Left renal pelvis (tissue), 4 donors: ENCODE results near the gene TRMT1L. TPM values are rescaled to one million over a fixed set of nuclear protein-coding genes. Genes with fewer than 3 reads are reported as not detected.

Experiments used
- DNase-seq, 4 donors: peaks; one replicate each; pipeline ENCODE4 v3.0.0-alpha.2; 2013; ENCODE audit warnings: low read depth in 4 of 4, low spot score in 3 of 4
- polyA plus RNA-seq, 4 donors: library from polyadenylated mRNA; unstranded; fragments of 120-200 nt; gene quantifications; one replicate each; pipeline ENCODE4 v1.2.1, GENCODE V29; 2013; ENCODE audit not compliant: insufficient read length in 4 of 4

Gene TRMT1L
- polyA plus RNA-seq, 4 donors: 13.8 to 26.3 (median 21.8) TPM

DNA sequence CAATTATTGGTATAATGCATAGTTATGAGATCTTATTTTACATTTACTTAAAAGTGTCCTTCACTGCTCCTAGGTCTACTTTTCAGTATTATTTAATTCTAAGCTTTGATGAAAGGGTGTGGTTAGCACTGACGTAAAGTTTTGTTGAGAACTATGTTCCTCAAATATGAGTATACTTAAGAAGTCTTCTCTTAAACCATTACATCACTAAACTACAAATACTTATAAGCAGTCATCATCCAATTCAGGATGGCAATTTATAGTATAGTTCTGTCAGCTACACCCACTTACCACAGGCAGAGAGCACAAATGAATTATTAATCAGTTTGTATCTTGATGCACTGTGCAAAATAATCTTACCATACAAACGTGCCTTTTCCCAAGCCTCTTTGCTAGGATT, 27.0 kb downstream of the TRMT1L start:
- no peak for DNase-seq

DNA sequence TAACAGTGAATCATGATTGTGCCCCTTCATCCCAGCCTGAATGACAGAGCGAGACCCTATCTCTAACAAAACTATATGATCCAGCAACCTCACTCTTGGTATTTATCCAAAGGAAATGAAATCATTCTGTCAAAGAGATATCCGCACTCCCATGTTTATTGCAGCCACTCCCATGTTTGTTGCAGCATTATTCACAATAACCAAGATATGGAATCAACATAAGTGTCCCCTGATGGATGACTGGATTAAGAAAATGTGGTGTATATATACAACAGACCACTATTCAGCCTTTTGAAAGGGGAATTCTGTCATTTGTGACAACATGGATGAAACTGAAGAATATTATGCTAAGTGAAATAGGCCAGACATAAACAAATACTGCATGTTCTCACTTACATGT, 44.4 kb downstream of the TRMT1L start:
- DNase-seq: no peak

DNA sequence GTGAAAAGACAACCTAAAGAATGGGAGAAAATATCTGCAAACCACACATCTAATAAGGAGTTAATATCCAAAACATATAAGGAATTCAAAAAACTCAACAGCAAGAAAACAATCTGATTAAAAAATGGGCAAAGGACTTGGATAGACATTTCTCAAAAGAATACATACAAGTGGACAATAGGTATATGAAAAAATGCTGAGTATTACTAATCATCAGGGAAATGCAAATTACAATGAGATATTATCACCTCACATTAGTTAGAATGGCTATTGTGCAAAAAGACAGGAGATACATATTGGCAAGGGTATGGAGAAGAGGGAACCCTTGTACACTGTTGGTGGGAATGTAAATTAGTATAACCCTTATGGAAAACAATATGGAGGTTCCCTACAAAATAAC, 44.9 kb downstream of the TRMT1L start:
- DNase-seq: no peak

DNA sequence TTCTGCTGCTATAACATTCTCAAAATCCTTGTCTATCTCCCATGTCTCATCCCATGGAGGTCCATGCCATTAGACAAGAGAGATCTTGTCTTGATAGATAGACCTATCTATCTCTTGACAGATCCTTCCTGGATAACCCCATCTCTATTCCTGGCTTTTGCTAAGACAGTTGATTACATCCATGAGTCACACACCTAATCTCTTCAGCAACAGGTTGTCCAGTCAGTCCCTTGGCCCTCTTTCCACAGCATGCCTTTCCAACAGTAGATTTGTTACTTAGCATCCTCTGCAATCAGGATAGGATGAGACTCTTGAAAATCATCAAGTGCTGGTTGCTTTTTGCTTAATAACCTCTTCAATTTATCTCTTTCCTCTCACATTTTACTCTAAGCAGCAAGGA, 46.6 kb downstream of the TRMT1L start:
- no peak for DNase-seq

DNA sequence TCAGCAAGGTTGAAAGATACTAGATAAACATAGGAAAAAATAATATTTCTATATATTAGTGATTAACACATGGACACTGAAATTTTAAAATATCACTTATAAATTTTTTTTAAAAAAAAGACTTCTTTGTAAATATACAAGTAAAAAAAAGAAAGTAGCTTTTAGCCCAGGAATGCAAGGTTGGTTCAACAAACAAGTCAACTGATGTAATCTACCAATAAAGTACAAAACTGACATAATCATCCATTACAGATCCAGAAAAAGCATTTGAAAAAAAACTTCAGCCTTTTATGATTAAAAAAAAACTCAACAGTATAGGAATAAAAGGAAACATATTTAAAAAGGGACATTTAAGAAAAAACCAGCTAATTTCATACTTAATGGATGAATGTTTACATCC, 48.4 kb downstream of the TRMT1L start:
- DNase-seq: no peak

DNA sequence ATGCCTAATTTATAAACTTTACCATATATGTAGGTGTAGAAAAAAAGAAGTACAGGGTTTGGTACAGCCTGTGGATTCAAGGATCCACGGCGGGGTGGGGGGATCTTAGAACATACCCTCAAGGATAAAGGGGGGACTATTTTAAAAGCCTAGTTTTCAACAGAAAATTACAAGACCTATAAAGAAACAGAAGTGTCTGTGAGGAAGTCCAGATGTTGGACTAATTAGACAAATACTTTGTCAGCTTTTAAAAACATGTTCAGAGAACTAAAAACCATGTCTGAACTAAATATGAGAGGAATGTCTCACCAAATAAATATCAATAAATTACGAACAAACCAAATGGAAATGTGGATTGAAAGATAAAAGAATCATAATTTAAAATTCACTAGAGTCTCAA, 51.6 kb downstream of the TRMT1L start:
- no peak for DNase-seq

DNA sequence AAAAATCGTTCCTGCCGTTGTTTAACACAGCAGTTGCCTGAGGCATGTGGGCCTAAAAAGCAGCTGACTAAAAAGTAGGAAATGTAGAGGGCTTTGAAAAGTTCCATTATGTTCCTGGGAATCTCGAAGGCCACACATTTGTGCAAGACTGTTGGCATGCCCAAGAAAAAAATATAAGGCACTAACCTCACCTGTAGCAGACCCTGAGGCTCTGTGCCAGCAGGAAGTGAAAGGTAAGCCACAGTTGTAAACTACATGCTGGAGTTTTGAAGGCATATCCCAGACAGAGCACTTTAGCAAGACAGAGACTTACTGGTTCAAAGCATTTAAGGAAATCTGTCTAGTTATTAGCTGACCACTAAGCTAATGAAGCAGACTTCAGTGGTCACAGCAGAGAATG, 52.7 kb downstream of the TRMT1L start:
- no peak for DNase-seq

DNA sequence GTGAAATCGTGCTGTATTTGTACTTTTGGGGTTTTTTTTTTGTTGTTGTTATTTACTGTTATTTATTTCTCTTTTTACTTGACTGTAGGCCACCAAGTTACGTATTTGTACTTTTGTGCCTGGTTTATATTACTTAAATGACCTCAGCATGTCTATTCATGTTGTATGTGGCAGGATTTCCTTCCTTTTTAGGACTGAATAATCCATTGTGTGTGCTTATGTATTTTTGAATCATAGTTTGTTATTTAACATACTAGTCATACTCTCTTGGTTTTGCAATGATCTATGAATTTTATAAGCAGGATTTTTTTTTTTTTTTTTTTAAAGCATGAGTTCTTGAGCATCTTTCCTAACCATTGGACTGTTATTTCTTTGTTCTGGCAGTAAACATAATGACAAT, 60.2 kb downstream of the TRMT1L start:
- no peak for DNase-seq

DNA sequence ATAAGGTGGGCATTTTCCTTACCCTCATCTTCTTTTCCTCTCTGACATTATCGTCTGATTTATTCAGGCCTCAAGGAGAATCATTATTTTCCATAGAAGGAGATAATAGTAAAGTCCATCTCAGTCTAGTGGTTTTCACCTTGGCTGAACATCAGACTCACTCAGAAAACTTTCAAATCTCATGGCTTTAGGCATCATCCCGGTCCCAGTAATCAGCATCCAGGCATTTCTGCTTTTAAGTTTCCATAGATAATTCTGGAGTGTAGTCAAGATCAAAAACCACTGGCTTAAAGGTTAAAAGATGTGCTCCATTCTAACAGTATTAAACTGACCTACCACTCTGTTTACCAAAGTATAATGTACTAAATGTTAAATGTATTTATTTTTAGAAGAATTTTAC, 62.0 kb downstream of the TRMT1L start:
- no peak for DNase-seq

DNA sequence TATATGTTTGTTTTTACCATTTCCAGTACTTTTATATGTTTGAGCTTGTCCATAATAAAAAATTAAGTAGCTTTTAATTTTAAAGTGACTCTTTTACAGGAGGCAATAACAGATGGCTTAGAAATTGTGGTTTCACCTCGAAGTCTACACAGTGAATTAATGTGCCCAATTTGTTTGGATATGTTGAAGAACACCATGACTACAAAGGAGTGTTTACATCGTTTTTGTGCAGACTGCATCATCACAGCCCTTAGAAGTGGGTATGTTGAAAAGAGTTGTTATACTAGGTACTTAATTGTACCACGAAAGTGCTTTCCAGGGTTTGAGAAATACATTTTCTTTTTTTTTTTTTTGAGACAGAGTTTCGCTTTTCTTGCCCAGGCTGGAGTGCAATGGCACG, 65.3 kb downstream of the TRMT1L start:
- no peak for DNase-seq

DNA sequence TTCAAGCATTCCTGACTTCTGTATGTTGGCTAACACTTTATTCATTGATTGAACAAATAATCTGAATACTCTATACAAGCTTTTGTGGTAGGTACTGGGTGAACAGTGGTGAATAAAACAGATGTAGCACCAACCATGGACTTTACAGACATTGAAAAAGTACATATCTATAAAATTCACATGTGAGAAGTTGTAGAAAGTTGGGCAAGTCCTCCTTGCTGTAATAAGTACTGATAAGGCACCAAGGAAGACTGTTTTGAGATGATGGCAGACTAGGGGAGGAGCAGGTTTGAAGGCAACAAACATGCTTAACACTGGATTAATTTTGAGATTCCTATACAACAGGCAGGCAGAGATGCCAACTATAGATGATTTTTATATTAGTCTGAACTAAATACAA, 69.0 kb downstream of the TRMT1L start:
- no peak for DNase-seq

DNA sequence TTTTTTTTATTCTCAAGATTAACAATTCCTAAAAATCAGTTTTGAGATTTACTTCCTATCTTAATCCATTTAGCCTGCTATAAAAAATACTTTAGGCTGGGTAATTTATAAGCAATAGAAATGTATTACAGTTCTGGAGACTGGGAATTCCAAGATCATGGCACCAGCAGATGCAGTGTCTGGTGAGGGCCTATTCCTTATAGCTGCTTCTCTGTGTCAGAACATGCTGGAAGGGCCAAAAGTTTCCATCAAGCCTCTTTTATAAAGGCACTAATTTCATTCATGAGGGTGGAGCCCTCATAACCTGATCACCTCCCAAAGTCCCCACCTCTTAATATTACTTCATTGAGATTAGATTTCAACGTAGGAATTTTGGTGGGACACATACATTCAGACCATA, 69.7 kb downstream of the TRMT1L start:
- no peak for DNase-seq

DNA sequence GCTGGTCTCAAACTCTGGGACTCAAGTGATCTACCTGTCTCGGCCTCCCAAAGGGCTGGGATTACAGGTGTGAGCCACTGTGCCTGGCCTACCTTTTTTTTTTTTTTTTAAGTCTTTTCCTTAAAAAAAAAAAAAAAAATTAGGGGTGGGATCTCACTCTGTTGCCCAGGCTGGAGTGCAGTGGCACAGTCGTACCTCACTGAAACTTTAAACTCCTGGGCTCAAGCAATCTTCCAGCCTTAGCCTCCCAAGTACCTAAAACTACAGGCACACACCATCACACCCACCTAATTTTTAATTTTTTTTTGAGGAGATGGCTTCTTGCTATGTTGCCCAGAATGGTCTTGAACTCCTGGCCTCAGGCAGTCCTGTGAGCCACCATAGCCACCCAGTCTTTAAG, 72.9 kb downstream of the TRMT1L start:
- no peak for DNase-seq

DNA sequence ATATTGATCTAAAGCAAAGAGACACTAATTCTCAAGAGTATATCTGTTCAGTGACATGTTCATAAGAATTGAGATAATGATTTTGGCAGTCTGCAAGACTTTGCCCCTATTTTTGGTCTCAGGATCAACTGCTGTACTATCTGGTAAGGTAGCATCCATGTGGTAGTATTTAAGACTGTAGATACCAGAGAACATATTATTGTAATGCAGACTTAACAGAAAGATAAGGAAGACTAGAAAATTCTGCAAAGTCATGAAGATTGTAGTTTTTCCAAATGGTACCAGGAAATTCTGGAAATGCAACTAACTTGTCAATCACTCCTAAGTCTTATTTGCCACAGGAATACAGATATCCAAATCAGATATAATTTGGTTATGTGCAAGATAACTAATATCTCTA, 76.3 kb downstream of the TRMT1L start:
- no peak for DNase-seq

DNA sequence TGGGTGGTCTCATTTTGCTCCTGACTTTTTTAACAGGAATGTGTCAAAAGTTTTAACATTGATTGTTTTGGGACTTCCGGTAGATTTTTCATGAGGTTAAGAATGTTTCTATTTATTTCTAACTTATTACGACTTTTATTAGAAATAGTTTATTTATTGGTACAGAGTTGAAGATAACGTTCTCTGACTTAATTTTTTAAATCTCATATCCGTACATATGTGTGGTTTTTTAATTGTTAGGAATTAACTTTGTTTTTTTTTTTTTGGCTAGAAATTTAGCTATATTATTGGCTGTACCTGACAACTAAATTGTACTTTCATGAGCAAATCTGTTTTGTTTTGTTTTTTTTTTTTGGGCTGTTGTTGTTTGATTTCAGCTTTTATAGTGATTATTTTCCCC, 79.4 kb downstream of the TRMT1L start:
- no peak for DNase-seq

DNA sequence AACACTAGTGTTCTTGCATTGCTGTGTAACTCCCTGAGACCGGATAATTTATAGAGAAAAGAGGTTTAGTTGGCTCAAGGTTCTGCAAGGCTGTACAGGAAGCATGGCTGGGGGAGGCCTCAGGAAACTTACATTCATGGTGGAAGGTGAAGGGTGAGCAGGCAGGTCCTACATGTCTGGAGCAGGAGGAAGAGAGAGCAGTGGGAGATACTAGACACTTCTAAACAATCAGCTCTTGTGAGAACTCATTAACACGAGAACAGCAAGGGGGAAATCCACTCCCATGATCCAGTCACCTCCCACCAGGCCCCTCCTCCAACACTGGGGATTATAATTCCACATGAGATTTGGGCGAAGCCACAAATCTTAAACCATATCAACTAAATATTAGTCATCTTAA, 81.3 kb downstream of the TRMT1L start:
- no peak for DNase-seq

DNA sequence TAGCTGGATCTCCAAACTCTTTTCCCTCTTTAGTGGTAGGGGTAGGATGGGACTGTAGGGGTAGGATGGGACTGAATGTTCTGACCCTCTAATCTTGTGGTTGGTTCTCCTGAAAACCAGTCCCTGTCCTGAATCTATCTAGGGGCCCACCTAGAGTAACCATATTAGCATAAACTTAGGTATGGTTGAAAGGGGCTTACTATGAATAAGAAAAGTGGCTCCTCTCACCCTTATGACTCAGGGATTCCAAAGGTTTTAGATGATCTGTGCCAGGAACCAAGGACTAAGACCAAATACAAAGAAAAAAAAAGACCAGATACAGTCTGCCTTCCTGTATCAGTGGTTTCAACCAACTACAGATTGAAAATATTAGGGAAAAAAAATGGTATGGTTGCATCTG, 82.4 kb downstream of the TRMT1L start:
- no peak for DNase-seq

DNA sequence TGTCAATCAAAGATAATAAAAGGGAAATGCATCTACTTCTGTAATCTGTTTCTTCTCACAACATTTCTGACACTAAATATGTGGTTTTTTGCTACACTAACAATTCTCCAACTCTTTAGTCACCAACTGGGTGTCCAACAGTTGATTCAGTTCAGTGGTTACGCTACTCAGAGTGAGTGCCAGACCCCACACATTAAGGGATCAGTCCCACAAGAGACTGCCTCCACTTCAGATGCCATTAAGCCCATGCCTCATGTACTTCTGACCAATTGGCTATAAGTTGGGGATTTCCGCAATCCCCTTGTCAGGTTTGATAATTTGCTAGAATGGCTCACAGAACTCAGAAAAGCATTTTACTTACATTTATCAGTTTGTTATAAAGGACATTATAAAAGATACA, 83.0 kb downstream of the TRMT1L start:
- no peak for DNase-seq

DNA sequence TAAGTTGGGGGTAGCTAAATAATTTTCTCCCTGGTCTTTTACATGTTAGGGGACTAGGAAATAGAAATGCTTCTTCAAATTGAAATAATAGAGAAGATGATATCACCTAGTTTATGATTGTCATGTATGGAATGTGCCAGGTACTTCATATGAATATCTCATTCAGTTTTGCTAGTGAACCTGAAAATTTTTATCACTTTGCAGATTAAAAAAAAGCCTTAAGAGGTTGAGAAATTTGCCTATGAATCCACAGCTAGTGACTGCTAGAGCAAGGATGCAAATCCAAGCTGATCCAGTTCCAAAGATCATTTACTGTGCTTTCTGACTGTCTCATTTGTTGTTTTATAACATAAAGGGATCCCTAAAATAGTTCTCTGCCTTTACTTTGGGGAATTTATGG, 86.7 kb downstream of the TRMT1L start:
- no peak for DNase-seq

DNA sequence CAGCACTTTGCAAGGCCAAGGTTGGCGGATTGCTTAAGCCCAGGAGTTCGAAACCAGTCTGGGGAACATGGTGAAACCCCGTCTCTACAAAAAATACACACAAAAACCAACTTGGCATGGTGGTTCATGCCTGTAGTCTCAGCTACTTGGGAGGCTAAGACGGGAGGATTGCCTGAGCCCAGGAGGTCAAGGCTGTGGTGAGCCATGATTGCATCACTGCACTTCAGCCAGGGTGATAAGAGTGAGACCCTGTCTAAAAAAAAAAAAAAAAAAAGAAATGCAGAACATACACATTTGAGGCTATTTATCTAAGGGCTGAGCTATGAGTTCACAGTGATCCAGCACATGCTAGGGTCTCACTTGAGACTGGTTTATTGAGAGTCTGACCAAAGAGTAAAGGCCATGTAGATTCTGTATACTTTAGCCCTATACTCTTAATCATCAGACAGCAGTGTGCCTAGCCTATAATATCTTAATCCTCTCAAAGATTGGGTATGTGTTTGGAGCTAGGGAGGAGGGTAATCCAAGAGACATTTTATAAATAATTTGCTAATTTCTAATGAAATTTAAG, 87.5 kb downstream of the TRMT1L start:
- DNase-seq: no peak

DNA sequence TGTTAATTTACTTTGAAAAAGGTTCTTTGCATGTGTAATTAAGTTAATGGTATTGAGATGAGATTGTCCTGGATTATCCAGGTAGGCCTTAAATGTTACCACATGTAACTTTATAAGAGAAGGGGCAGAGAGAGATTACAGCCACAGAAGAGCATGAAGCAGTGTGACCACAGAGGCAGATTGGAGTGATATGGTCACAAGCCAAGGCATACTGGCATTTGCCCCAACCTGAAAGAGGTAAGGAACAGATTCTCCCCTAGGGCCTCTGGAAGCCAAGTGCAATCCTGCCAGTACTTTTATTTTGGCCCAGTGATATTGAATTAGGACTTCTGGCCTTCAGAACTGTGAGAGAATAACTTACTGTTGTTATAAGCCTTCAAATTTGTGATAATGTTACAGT, 88.4 kb downstream of the TRMT1L start:
- DNase-seq: no peak
